H1 (cell line): Measurements from ENCODE around the gene RPS15.

Experiments used
- BRCA1 ChIP-seq: IDR thresholded peaks from 2 replicates; pipeline ENCODE4 v1.6.1; 2012; ENCODE audit warnings: low read depth, low read length, improper control_type of control experiment
- EZH2 ChIP-seq: fragments of 200-600 bp; sonication (generic); IDR thresholded peaks from 2 replicates; pipeline ENCODE4 v1.7.1; 2012; ENCODE audit warnings: low read depth, mild to moderate bottlenecking, moderate library complexity, low read length, inconsistent platforms; ENCODE audit not compliant: severe bottlenecking
- JUN ChIP-seq: IDR thresholded peaks from 2 replicates; pipeline ENCODE4 v1.6.1; 2011; ENCODE audit warnings: low read depth, mild to moderate bottlenecking, improper control_type of control experiment, low read length
- POLR2A ChIP-seq, 2 experiments: IDR thresholded peaks; 1 replicate in 1 of 2; 2 replicates in 1 of 2; pipeline ENCODE4 v1.6.1; 2011; ENCODE audit warnings: low read depth in 2 of 2, low read length in 2 of 2, mild to moderate bottlenecking in 2 of 2; ENCODE audit errors: control extremely low read depth in 1 of 2
- POLR2AphosphoS5 ChIP-seq: IDR thresholded peaks from 2 replicates; pipeline ENCODE4 v1.6.1; 2011; ENCODE audit warnings: low read depth, low read length
- RAD21 ChIP-seq, 2 experiments: IDR thresholded peaks in 1 of 2; conservative IDR thresholded peaks in 1 of 2; 2 replicates each; pipeline ENCODE4 v1.6.1; 2011; ENCODE audit warnings: low read depth in 2 of 2, low read length in 2 of 2, improper control_type of control experiment in 1 of 2, inconsistent platforms in 1 of 2, mild to moderate bottlenecking in 1 of 2, moderate library complexity in 1 of 2
- SIX5 ChIP-seq: IDR thresholded peaks from 2 replicates; pipeline ENCODE4 v1.6.1; 2011; ENCODE audit warnings: mild to moderate bottlenecking, low read depth, low read length
- SP1 ChIP-seq: IDR thresholded peaks from 2 replicates; pipeline ENCODE4 v1.6.1; 2011; ENCODE audit warnings: low read depth, low read length
- TF ChIP-seq, protein P1 (sequence below), 3 experiments: IDR thresholded peaks; 1 replicate in 2 of 3; 2 replicates in 1 of 3; pipeline versions ENCODE4 v1.5.1 to v1.6.1; 2011; ENCODE audit warnings: low read length in 3 of 3, mild to moderate bottlenecking in 3 of 3, inconsistent platforms in 2 of 3, low read depth in 1 of 3, moderate library complexity in 1 of 3; ENCODE audit not compliant: insufficient read depth in 1 of 3; ENCODE audit errors: control extremely low read depth in 1 of 3

DNA sequence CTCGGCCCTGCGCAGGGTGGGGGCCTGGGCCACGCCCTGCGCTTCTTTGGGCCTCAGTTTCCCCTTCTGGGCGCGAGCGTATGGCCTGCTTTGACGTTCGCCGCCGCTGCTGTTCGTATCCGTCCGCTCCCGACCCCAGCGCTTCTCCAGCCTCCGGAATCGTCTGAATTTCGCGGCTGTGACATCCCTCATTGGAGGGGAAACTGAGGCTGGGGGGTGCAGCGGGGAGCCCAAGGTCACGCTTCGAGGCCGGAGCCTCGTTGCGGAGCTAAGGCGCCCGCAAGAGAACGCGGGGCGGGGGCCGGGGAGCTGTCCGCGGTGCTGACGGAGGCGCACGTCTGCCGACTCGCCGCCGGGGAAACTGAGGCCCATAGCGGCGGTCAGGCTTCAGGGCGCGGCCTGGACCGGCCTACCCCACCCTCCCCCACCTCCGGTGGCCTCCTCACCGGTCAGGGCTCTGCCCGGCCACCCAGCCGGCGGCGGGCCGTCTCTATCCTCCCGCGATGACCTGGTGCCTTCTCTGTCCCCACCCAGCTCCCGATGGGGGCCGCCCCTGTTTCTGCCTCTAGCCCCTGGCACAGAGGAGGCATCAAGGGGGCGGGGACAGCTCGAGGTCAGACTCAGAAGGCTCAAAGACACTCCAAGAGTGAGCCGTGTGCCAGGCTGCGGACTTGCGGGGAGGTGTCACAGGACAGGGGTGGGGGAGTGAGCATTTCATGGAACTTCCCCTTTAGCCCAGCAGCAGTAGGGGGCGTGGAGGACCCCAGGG, 8.7 kb downstream of the RPS15 start:
- TF ChIP-seq SP1 (no peak), RAD21 (IDR thresholded peaks at IDR 0.05 in 1 of 2, conservative IDR thresholded peaks at IDR 0.05 in 1 of 2; ENCODE audit: low read depth in 2 of 2, low read length in 2 of 2) (no peak), JUN (no peak), EZH2 (no peak), SIX5 (no peak), POLR2AphosphoS5 (no peak), BRCA1 (no peak), POLR2A (IDR thresholded peaks at IDR 0.05; ENCODE audit: control extremely low read depth in 1 of 2, low read depth in 2 of 2, low read length in 2 of 2) (no peak)
- TF ChIP-seq, protein P1, sequence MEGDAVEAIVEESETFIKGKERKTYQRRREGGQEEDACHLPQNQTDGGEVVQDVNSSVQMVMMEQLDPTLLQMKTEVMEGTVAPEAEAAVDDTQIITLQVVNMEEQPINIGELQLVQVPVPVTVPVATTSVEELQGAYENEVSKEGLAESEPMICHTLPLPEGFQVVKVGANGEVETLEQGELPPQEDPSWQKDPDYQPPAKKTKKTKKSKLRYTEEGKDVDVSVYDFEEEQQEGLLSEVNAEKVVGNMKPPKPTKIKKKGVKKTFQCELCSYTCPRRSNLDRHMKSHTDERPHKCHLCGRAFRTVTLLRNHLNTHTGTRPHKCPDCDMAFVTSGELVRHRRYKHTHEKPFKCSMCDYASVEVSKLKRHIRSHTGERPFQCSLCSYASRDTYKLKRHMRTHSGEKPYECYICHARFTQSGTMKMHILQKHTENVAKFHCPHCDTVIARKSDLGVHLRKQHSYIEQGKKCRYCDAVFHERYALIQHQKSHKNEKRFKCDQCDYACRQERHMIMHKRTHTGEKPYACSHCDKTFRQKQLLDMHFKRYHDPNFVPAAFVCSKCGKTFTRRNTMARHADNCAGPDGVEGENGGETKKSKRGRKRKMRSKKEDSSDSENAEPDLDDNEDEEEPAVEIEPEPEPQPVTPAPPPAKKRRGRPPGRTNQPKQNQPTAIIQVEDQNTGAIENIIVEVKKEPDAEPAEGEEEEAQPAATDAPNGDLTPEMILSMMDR (IDR thresholded peaks at IDR 0.05; ENCODE audit: control extremely low read depth in 1 of 3, insufficient read depth in 1 of 3, low read depth in 1 of 3, low read length in 3 of 3) = no peak
